ENCODE data around the gene PHGDH.

GRCh38 chr1:119766374-119766794 is 54.6 kb downstream of the PHGDH start:
- no peak for TF ChIP-seq POLR2AphosphoS5 (IDR thresholded peaks at IDR 0.05; ENCODE audit: low read depth, low read length)
- TF ChIP-seq POLR2A (IDR thresholded peaks at IDR 0.05; ENCODE audit: low read depth, low read length) = no peak
